Activated B cell treated with CpG ODN at 0.5 μM for 24 hours (primary cell): ENCODE data around the gene IGFL2. TPM values are rescaled to one million over a fixed set of nuclear protein-coding genes. Genes with fewer than 3 reads are reported as not detected.
"Not testable (repeated sequence)": the region's sequence is repeated elsewhere in the genome, so short reads cannot be mapped to it uniquely, and the experiment has no call there.

Source experiments
- ATAC-seq: fragments of 200-7000 bp; cut with Tn5 transposase; one replicate; pipeline ENCODE4 v1.10.0; 2021; ENCODE audit warnings: low read depth, mild to moderate bottlenecking, moderate library complexity
- CTCF ChIA-PET: fragments of 350-600 bp; sonication (Branson Sonifier 250); formaldehyde crosslinking; loops from one replicate; lab custom pipeline; 2021; ENCODE audit warnings: antibody characterized with exemption; lab: Charles Lee
- POLR2A ChIA-PET: fragments of 350-600 bp; sonication (Branson Sonifier 250); formaldehyde crosslinking; loops from one replicate; lab custom pipeline; 2021; ENCODE audit warnings: antibody characterized with exemption; lab: Charles Lee
- DNase-seq: peaks from one replicate; pipeline ENCODE4 v3.0.0; 2022
- H3K27ac Mint-ChIP-seq: one replicate; pipeline ENCODE4 v1.8.0; 2020; ENCODE audit warnings: mixed read lengths
- H3K27me3 Mint-ChIP-seq: one replicate; pipeline ENCODE4 v1.8.0; 2021; ENCODE audit warnings: mixed read lengths
- H3K36me3 Mint-ChIP-seq: one replicate; pipeline ENCODE4 v1.8.0; 2021; ENCODE audit warnings: low read depth, mixed read lengths
- H3K4me1 Mint-ChIP-seq: one replicate; pipeline ENCODE4 v1.8.0; 2021; ENCODE audit warnings: mixed read lengths
- H3K4me3 Mint-ChIP-seq: one replicate; pipeline ENCODE4 v1.8.0; 2020; ENCODE audit warnings: mild to moderate bottlenecking, mixed read lengths
- H3K9me3 Mint-ChIP-seq: one replicate; pipeline ENCODE4 v1.8.0; 2020; ENCODE audit warnings: mixed read lengths
- intact Hi-C: fragments of 100-400 bp; cut with micrococcal nuclease; formaldehyde crosslinking; loops from one replicate; pipeline ENCODE4 v1.15.1; 2024
- total RNA-seq: library from RNA; stranded (reverse); gene quantifications from 2 replicates; pipeline ENCODE4 v1.2.3, GENCODE V29; 2022
- TF ChIP-seq, protein P1 (sequence below): fragments of 200-600 bp; IDR thresholded peaks from one replicate; pipeline ENCODE4 v1.8.0; 2022; ENCODE audit warnings: antibody characterized with exemption, mild to moderate bottlenecking

Gene IGFL2
- total RNA-seq, 1 donor from 2014 or later, result not detected

DNA sequence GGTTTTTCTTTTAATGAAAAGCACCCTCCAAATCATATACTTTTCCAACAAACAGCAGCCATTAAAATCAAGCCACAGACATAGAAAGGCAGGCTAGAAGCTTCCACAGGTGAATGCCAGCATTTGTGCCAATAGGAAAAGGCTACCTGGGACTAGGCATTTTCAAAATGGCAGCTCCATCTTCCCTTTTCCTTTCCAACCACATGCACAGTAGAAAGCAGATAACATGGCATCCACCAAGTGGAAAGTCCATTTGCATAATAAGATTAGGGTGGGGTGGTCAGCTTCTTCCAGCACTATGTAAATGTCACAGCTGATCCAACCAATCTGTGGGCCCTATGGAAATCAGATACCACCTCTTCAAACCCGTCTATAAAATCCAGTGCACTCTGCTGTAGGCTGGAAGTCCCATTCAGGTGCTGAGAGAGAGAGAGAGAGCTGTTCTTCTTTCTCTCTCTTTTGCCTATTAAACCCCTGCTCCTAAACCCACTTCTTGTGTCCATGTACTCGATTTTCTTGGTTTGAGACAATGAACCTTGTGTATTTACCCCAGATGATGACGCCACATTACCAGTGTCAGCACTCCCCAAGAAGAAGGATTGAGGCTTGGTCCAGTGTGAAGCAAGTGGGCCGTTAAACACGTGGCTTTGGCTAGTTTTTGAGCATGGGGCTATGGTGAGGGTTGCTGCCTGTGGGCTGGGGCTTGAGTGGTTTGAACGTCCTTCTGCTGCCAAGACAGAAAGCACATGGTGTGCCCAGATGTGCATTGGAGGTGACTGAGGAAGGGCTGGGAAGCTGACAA lies 57.3 kb downstream of the IGFL2 start:
- Mint-ChIP-seq H3K9me3 (no peaks in the 10 kb centered on the region), H3K27ac (no peak overlapping the region), H3K36me3 (no peaks in the 10 kb centered on the region), H3K27me3 (peaks cover 21% of the 10 kb centered on the region), H3K4me1 (no peaks in the 10 kb centered on the region), H3K4me3 (no peak overlapping the region)
- POLR2A ChIA-PET, result no interaction called here
- DNase-seq (no peak), ATAC-seq (no peak)
- CTCF ChIA-PET, result no interaction called here
- TF ChIP-seq, protein P1, sequence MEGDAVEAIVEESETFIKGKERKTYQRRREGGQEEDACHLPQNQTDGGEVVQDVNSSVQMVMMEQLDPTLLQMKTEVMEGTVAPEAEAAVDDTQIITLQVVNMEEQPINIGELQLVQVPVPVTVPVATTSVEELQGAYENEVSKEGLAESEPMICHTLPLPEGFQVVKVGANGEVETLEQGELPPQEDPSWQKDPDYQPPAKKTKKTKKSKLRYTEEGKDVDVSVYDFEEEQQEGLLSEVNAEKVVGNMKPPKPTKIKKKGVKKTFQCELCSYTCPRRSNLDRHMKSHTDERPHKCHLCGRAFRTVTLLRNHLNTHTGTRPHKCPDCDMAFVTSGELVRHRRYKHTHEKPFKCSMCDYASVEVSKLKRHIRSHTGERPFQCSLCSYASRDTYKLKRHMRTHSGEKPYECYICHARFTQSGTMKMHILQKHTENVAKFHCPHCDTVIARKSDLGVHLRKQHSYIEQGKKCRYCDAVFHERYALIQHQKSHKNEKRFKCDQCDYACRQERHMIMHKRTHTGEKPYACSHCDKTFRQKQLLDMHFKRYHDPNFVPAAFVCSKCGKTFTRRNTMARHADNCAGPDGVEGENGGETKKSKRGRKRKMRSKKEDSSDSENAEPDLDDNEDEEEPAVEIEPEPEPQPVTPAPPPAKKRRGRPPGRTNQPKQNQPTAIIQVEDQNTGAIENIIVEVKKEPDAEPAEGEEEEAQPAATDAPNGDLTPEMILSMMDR, result no peak
- intact Hi-C loops, result no loop called here

DNA sequence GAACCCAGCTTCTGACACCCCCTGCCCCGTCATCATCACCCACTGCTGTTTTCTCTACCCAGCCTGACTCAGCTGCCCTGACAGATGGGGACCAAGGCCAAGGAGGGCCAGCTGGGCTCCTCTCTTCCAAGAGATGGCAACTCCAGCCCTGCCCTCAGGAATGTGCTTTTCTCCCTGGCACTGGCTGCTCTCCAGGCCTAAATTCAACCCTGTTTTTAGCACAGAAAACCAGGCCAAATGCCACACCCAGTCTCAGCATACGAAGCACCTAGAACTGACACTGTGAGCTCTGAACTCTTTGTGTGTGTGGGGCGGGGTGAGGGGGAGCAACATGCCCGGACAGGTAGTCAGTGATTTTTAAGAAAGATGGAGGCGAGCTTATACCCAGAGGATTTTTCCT lies 58.1 kb downstream of the IGFL2 start:
- intact Hi-C loops, result no loop called here
- TF ChIP-seq, protein P1, result no peak
- ChIA-PET POLR2A (no interaction called here), CTCF (no interaction called here)
- no peak for ATAC-seq
- no peak for DNase-seq
- H3K4me3 Mint-ChIP-seq, result no peak overlapping the region
- no peaks in the 10 kb centered on the region for H3K4me1 Mint-ChIP-seq
- H3K9me3 Mint-ChIP-seq, result no peaks in the 10 kb centered on the region
- peaks cover 22% of the 10 kb centered on the region for H3K27me3 Mint-ChIP-seq
- H3K36me3 Mint-ChIP-seq, result no peaks in the 10 kb centered on the region
- H3K27ac Mint-ChIP-seq, result no peak overlapping the region

DNA sequence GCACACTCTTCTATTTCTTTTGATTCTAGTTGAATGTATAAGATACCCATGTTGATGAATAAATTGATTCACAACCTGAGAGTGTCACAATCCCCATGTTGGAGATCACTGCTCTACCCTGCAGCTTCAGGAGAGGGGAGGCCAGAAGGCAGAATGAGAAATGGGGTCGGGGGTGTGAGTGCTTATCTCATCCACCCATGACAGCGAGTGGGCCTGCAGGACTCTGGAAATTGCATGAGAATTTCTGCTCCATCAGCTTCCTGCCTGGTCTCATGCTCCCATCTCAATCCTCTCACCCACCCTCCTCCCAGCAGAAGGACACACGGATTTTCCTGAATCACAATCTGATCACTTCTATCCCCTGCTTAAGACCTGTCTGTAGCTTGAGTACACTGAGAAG lies 58.6 kb downstream of the IGFL2 start:
- Mint-ChIP-seq H3K36me3 (no peaks in the 10 kb centered on the region), H3K9me3 (no peaks in the 10 kb centered on the region), H3K4me3 (no peak overlapping the region), H3K27me3 (peaks cover 23% of the 10 kb centered on the region), H3K4me1 (no peaks in the 10 kb centered on the region), H3K27ac (no peak overlapping the region)
- ATAC-seq, result no peak
- CTCF ChIA-PET, result no interaction called here
- intact Hi-C loops, result no loop called here
- DNase-seq, result no peak
- POLR2A ChIA-PET, result no interaction called here
- TF ChIP-seq, protein P1, result no peak

DNA sequence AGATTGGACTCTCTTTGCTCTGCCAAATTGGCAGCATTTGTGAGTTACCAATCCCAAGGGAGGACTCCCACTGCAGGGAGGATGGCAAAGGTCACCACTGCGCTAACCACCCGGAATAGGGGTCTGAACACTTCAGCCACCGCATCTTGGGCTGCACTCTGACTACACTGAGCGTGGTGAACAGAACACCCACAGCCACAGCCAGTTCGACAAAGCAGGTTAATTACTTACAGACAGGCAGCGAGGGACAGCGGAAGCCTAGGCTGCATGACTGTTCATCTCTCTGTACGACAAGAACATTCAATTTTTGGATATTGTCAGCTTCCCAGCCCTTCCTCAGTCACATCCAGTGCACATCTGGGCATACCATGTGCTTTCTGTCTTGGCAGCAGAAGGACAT lies 59.8 kb downstream of the IGFL2 start:
- intact Hi-C loops, CTCF ChIA-PET, H3K4me3 Mint-ChIP-seq, H3K4me1 Mint-ChIP-seq, H3K27ac Mint-ChIP-seq, DNase-seq, ATAC-seq, H3K9me3 Mint-ChIP-seq, POLR2A ChIA-PET, H3K36me3 Mint-ChIP-seq: not testable (repeated sequence)
- peaks cover 22% of the 10 kb centered on the region for H3K27me3 Mint-ChIP-seq

DNA sequence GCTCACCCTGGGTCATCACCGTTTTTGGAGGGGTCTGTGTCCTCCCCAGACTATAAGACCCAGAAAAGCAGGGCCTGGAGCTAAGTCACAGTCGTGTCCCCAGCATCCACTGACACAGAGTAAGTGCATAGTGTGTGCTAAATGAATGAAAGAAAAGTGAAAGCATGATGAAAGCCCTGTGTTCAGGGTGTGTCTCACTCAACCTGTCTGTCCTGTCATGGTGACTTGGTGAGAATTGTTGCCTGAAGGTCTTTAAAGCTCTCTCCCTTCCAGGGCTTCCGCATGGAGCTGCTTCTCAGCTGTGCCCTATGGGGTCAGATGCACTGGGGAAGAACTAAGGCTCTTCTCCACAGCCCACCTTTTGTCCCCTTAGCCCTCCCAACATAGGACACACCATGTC lies 61.0 kb downstream of the IGFL2 start:
- Mint-ChIP-seq H3K36me3 (no peaks in the 10 kb centered on the region), H3K4me3 (no peak overlapping the region), H3K9me3 (no peaks in the 10 kb centered on the region), H3K27me3 (peaks cover 32% of the 10 kb centered on the region), H3K27ac (no peak overlapping the region), H3K4me1 (no peaks in the 10 kb centered on the region)
- ChIA-PET POLR2A (no interaction called here), CTCF (interaction anchor here (0.5 kb wide), 1 partner anchor 32 kb away, joined by 3 read pairs; no protein-coding TSS in a partner anchor)
- ATAC-seq, result no peak
- intact Hi-C loops, result no loop called here
- no peak for DNase-seq
- TF ChIP-seq, protein P1, result no peak
